Left lung (tissue), 10 donors: ENCODE measurements around the gene INPP4B. TPM values are rescaled to one million over a fixed set of nuclear protein-coding genes. Genes with fewer than 3 reads are reported as not detected.
A peak's percentile ranks its signal among the peaks of the same experiment; 100 is the strongest.

Experiments used
- ATAC-seq: fragments of 200-7000 bp; cut with Tn5 transposase; one replicate; pipeline ENCODE4 v1.9.1; 2020; ENCODE audit warnings: moderate library complexity
- DNase-seq, 4 donors: peaks; one replicate each; pipeline ENCODE4 v3.0.0-alpha.2; 2013 to 2020
- H3K27ac ChIP-seq, 2 donors: fragments of 200-600 bp; sonication (generic) in 1 of 2; one replicate each; pipeline versions ENCODE4 v1.5.0 to v1.8.0; 2020 to 2021
- H3K27me3 ChIP-seq, 2 donors: fragments of 200-600 bp; sonication (generic) in 1 of 2; one replicate each; pipeline versions ENCODE4 v1.5.0 to v1.8.0; 2020 to 2021
- H3K36me3 ChIP-seq, 2 donors: fragments of 200-600 bp; sonication (generic) in 1 of 2; one replicate each; pipeline versions ENCODE4 v1.5.0 to v1.8.0; 2020 to 2021
- H3K4me1 ChIP-seq, 2 donors: fragments of 200-600 bp; one replicate each; pipeline ENCODE4 v1.8.0; 2021
- H3K4me3 ChIP-seq, 2 donors: fragments of 200-600 bp; sonication (generic) in 1 of 2; one replicate each; pipeline versions ENCODE4 v1.5.0 to v1.8.0; 2020 to 2021; ENCODE audit warnings: mild to moderate bottlenecking in 1 of 2
- H3K9me3 ChIP-seq, 2 donors: fragments of 200-600 bp; sonication (generic) in 1 of 2; one replicate each; pipeline versions ENCODE4 v1.5.0 to v1.8.0; 2020 to 2021
- intact Hi-C, 2 donors: fragments of 100-400 bp; cut with DNase I; formaldehyde crosslinking; loops; one replicate each; pipeline versions ENCODE4 v1.11.2 to v1.14.2; 2022
- polyA plus RNA-seq, 6 donors: library from polyadenylated mRNA; unstranded; fragments of 120-200 nt; gene quantifications; one replicate each; pipeline ENCODE4 v1.2.1, GENCODE V29; 2013; ENCODE audit not compliant: insufficient read length in 6 of 6
- total RNA-seq, 2 donors: library from RNA; stranded (reverse); fragmentation: NEBNext Ultra II Directional; extraction: Animal tissue kit (Norgen Biotek cat#: 25700); gene quantifications; one replicate each; pipeline ENCODE4 v1.2.1, GENCODE V29; 2021
- TF ChIP-seq, protein P1 (sequence below), 2 donors: fragments of 200-600 bp; sonication (generic) in 1 of 2; IDR thresholded peaks; one replicate each; pipeline versions ENCODE4 v1.5.0 to v1.8.0; 2021; ENCODE audit warnings: antibody characterized with exemption in 2 of 2
- donor health status: DM: no; HTN: yes; CAD: no.
- donor health status: DM: no; HTN: no; CAD: no.

Gene INPP4B
- total and polyA plus RNA-seq, 8 donors = 7.3 to 15.1 (median 11.6) TPM

- Histone ChIP-seq H3K4me3 (peak overlapping the region in 1 of 2 donors; percentile 3), H3K4me1 (peaks cover 0 to 10% of the 10 kb centered on the region in 2 donors), H3K27me3 (no peaks in the 10 kb centered on the region), H3K36me3 (no peaks in the 10 kb centered on the region), H3K9me3 (no peaks in the 10 kb centered on the region), H3K27ac (peak overlapping the region in 1 of 2 donors; percentile 15)
- ATAC-seq (no peak), DNase-seq (no peak)
- TF ChIP-seq, protein P1, sequence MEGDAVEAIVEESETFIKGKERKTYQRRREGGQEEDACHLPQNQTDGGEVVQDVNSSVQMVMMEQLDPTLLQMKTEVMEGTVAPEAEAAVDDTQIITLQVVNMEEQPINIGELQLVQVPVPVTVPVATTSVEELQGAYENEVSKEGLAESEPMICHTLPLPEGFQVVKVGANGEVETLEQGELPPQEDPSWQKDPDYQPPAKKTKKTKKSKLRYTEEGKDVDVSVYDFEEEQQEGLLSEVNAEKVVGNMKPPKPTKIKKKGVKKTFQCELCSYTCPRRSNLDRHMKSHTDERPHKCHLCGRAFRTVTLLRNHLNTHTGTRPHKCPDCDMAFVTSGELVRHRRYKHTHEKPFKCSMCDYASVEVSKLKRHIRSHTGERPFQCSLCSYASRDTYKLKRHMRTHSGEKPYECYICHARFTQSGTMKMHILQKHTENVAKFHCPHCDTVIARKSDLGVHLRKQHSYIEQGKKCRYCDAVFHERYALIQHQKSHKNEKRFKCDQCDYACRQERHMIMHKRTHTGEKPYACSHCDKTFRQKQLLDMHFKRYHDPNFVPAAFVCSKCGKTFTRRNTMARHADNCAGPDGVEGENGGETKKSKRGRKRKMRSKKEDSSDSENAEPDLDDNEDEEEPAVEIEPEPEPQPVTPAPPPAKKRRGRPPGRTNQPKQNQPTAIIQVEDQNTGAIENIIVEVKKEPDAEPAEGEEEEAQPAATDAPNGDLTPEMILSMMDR (IDR thresholded peaks at IDR 0.05) = no peak
- intact Hi-C loops = no loop called here
Measured at GRCh38 chr4:142566243-142566642, 279.9 kb downstream of the INPP4B start.

- ATAC-seq = no peak
- Histone ChIP-seq H3K4me3 (no peak overlapping the region), H3K27ac (no peak overlapping the region), H3K4me1 (peaks cover 0 to 10% of the 10 kb centered on the region in 2 donors), H3K9me3 (no peaks in the 10 kb centered on the region), H3K36me3 (no peaks in the 10 kb centered on the region), H3K27me3 (no peaks in the 10 kb centered on the region)
- intact Hi-C loops = no loop called here
- TF ChIP-seq, protein P1 (IDR thresholded peaks at IDR 0.05) = no peak
- no peak for DNase-seq
Measured at GRCh38 chr4:142565771-142566170, 280.3 kb downstream of the INPP4B start.

- TF ChIP-seq, protein P1 (IDR thresholded peaks at IDR 0.05) = no peak
- DNase-seq (no peak), ATAC-seq (no peak)
- Histone ChIP-seq H3K36me3 (no peaks in the 10 kb centered on the region), H3K27ac (no peak overlapping the region), H3K27me3 (no peaks in the 10 kb centered on the region), H3K4me3 (no peak overlapping the region), H3K9me3 (no peaks in the 10 kb centered on the region), H3K4me1 (peaks cover 0 to 10% of the 10 kb centered on the region in 2 donors)
- intact Hi-C loops = no loop called here
Measured at GRCh38 chr4:142563682-142564291, 282.3 kb downstream of the INPP4B start.

DNA sequence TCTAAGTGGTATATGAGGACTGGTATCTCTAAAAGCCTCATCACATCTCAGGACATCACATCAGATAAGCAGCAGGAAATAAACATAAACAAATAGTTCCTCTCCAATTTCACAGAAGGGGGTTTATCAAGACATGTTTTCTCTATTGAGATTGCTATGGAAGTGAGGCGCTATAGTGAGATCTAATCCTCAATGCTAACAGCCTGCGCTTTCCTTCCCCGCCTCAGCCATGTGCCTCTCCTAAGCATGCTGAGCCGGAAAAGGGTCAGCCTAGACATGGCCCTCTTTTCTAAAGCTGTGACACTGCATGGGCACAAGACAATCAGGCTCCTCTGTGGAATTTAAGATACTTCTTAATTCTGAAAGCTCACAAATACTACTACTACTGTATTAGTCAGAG is 286.1 kb downstream of the INPP4B start:
- DNase-seq = no peak
- Histone ChIP-seq H3K9me3 (no peaks in the 10 kb centered on the region), H3K4me3 (no peak overlapping the region), H3K27ac (no peak overlapping the region), H3K36me3 (no peaks in the 10 kb centered on the region), H3K27me3 (no peaks in the 10 kb centered on the region), H3K4me1 (no peaks in the 10 kb centered on the region)
- no peak for ATAC-seq
- TF ChIP-seq, protein P1 (IDR thresholded peaks at IDR 0.05) = no peak
- intact Hi-C loops = no loop called here

DNA sequence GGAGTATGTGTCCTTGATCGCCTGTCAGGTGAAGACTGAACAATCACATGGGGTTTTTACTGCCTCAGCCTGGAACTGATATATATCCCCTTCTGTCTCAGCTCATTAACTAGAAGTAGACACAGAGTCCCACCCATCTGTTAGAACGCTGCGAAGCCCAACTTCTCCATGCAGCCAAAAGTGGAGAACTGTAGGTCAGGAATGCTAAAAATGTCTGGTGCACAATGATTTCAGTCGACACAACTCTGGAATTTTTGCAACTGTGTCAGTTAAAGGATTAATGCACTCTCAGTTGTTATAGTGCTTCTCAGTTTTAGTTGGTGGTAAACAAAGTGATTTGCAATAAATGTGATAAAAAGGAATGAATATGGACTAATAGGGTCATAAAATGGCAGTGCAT is 287.2 kb downstream of the INPP4B start:
- no peaks in the 10 kb centered on the region for H3K27me3 ChIP-seq
- no peak overlapping the region for H3K4me3 ChIP-seq
- no peaks in the 10 kb centered on the region for H3K9me3 ChIP-seq
- intact Hi-C loops = no loop called here
- DNase-seq (no peak), ATAC-seq (no peak)
- TF ChIP-seq, protein P1 (IDR thresholded peaks at IDR 0.05) = no peak
- no peak overlapping the region for H3K27ac ChIP-seq
- no peaks in the 10 kb centered on the region for H3K36me3 ChIP-seq
- no peaks in the 10 kb centered on the region for H3K4me1 ChIP-seq
